ENCODE measurements around the gene RASGEF1C.

The RASGEF1C gene

DNA sequence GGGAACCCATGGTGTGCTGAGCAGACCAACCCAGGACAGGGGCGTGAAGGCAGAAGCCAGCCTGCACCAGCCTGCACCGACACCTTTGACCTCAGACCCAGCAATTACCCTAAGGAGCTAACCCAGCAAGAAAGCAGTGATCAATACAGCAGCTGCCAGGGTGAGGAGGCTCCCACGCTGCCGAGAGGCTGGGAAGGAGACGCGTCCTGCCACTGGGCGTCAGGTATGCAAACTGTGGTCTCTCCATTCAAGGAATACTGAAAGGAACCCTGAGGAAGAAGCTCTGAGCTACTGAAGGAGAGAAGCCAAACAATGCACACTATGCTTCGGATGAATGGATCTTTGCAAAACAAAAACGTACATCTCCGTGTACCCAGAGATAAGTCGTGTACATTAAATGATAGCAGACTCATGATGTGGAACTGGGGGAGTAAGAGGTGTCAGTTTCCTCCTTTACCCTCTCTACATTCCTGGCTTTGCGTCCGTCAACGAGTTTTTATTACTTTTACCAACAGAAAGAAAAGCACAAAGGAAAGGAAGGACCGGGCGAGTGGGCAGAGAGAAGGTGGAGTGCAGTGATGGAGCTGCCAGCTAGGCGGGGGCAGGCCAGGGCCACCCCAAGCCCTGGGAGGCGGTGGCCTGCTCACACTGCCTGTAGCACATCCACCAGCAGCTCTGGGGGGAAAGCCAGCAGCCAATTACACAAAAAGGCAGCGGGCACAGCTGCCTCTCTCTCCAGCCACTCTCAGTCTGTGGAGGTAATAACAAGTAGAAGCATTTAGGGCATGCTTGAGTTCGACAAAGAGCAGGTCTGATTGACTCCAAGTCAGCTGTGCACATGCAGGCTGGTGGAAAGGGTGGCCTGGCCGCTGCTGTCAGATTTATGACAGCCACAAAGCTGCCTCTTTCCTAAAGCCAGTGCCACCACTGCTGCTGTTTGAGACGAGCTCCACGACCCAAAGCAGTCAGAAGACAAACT, 29.3 kb downstream of the RASGEF1C start:
- DNase-seq = no peak

DNA sequence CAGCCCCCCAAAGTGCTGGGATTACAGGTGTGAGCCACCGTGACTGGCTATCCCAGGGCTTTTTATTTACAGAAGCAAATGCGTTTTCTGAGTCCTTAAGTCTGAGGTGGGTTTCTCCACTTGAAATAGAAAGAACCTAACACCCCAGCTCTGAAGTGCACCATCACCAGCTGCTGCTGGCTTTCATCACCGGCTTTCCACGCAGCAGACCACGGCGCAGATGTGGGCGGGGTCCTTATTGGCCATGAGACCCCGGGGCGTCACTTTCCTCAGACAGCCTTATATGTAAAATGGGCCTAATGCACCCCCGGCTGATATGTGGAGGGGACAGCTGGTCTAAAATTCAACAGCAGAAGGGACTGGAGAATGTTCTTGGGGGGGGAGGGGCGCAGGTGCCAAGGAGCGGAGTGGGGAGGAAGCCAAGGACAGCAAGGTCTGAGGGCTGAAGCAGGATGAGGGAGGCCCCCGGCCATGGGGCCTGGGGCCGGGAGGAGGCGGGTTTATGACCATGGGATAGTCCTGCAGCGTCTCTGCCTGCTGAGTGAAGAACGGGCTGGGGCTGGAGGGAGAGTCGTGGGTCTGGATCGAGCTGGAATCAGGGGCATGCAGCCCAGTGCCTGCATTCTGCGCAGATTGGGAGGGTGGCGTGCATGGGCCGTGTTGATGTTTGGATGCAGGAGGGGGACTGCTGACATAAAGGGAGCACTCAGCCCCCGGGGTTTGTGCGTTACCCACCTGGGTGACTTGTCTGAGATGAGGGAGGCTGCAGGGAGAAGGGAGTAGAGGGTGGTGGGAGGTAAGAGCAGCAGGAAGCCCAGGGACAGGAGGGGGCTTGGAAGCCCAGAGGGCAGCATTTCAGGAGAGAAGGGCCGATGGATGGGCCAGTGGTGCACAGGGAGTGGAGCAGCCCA, 30.2 kb downstream of the RASGEF1C start:
- no peak for DNase-seq

DNA sequence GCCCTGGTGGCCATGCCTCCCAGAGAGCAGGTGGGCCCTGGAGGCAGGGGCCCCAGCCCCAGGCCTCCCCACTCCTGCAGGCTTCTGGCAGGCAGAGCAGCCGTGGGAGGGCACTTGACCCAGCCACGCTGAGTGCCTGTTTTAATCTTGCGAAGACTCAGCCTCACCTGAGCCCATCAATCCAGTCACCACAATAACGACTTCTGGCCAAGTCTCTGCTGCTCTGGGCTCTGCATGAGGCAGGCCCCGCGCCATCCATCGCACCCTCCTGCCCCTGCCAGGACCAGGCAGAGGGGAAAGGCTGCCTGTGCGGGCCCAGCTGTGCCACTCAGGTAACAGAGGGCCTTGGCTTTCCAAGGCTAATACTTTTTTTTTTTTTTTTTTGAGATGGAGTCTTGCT, 32.8 kb downstream of the RASGEF1C start:
- DNase-seq = no peak

DNA sequence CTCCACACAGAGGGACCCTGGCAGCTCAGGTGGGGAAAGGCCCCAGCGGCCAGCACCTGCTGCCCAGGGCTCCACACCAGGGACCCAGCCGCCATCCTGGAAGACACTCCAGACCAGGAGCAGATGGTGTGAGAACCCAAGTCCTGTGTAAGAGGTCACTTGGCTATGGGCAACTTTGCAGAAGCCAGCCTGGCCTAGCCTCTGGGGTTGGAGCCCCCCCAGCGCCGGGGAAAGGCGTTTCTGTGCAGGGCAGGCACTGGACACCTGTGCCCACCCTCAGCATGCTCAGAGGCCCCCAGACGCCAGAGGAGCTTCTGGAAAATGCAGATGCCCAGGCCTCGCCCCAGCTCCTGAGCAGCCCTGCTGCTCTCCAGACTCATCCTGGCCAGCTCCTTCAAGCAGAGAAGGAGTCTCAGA, 34.0 kb downstream of the RASGEF1C start:
- DNase-seq = no peak

DNA sequence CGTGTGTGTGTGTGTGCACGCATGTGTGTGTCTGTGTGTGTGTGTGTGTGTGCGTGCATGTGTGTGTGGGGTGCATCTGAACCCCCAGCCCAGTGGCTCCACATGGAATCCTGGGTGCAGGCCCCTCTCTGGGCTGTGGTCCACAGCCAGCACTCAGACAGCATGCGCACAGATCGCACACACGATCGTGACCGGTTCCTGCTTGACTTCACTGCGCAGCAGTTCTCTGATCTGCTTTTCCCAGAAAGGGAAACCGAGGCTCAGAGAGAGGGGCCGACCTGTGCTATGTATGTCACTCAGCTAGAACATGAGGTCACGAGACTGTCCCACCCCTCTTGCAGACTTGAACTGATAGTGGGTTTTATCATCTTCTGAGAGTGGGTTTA, 34.4 kb downstream of the RASGEF1C start:
- DNase-seq = no peak

DNA sequence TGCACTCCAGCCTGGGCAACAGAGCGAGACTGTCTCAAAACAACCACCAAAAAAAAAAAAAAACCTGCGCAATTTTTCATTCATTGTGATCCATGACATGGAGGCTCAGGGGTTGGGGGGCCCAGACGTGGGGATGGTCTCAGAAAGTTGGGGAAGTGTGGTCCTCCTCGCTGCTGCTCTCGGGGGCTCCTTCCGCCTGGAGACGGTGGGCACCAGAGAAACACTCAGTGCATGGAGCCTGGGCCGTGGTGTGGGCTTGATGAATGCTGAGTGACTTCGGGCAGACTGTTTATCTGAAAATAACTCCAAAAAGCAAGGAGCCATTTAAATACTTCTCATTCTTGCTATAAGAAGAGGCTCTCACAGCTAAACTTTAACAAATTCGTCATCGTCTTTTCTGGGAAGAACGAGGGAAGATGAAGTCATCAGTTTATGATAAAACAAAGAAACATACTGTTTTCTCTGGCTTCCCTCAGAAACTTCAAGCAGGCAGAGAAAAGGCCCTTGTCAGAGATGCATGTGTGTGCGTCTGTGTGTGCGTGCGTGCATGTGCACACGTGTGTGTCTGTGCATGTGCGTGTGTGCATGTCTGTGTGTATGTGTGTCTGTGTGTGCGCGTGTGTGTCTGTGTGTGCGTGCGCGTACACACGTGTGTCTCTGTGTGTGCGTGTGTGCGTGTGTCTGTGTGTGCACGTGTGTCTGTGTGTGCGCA, 35.0 kb downstream of the RASGEF1C start:
- no peak for DNase-seq

DNA sequence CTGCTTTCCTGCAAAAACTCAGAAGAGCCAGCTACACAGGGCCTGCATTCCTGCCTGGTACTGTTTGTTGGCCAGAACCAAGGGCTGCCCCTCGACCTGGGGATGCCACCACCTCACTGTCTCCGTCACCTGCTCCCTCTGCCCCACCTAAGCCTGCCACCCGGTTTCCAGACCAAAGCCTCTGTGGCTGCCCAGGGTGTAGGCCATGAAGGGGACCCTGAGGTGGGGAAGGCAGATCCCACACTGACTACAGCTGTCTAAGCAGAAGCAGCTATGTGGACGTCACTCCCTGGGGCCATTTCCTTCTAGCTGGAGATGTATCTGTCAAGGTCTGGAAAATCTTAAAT, 35.8 kb downstream of the RASGEF1C start:
- no peak for DNase-seq

DNA sequence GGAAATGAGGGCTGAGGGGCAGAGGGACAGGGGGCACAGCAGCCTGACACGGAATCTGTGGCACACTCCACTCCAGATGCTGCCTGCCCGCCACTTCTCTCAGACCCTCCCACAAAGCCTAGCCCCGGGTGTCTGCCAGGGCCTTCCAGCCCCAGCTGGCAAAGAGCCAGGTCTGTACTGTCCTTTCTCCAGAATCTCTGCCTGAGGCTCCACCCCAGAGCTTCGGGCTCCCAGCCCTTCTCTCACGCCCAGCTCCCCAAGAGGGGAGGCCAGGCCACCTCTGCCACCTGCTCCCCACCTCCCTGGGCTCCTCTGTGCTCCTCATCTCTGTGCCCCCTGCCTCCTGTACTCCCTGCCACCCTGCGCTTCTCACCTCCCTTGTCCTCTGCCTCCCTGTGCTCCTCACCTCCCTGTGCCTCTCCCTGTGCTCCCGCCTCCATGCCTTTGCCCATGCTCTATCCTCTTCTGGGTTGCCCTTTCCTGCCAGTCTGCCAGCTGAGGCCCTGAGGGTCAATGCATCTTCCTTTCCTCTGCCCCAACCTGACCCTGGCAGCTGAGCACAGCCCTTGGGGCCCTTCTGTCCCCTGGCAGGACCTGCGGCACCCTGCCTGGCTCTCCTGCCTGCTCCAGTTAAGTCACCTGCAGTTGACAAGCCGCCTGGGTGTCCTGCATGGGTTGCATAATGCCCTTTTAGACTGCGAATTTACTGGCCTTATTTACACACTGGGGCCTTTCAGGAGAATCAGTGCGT, 36.4 kb downstream of the RASGEF1C start:
- DNase-seq = no peak

DNA sequence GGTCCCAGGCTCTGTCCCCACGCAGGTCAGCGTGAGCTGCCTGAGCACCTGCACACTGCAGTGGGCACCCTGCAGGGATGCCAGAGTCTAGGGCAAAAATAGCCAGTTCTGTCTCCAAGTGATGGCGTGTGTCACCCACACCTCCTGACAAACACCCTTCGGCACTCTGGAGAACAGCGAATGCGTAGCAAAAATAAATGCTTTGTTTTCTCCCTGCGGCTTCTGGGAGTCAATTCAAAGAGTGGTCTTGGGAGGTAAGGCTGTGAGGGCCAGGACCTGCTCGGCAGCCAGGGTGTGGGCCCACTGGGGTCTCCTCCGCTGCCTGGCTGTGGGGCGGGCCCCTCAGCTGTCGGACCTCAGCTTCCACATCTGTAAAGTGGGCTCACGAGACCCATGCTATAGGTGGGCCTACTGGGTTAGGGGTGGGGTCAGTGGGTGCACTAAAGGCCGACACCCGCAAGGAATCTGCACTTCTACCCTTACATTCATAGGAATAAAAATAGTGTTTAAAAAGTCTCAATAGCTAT, 37.4 kb downstream of the RASGEF1C start:
- DNase-seq = no peak

DNA sequence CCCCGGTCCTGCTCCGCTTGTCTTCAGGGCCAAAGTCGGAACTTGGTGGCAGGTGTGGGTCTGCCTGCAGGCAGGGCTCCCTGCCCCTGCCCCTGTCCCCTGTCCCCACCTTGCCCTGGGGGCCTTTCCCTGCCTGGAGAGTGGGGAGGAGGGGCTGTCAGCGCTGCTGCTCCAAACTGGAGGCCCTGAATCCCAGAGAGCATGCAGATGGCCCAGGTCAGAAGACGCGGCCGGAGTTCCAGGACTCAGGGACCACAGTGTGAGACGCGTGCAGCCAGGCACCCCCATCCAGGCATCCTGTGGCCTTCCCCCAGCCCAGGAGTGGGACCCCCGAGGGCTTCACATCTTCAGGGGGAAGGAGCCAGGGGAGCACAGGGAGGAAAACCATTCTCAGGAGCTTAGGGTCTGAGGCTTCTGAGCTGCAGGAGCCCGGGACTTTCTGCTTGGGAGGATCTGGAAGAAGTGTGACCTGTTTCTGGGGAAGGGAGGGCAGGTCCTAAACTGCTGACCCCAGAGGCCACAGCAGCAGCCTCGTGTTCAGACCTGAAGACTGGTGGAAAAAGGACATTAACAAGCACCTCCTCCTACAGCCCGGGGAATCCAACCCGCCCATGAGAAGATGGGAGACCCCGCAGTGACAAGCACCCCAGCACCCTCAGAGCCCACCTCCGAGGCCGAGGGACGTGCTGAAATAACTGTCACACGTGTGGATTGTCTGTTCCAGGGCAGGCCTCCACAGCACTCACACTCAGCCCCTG, 38.0 kb downstream of the RASGEF1C start:
- no peak for DNase-seq

DNA sequence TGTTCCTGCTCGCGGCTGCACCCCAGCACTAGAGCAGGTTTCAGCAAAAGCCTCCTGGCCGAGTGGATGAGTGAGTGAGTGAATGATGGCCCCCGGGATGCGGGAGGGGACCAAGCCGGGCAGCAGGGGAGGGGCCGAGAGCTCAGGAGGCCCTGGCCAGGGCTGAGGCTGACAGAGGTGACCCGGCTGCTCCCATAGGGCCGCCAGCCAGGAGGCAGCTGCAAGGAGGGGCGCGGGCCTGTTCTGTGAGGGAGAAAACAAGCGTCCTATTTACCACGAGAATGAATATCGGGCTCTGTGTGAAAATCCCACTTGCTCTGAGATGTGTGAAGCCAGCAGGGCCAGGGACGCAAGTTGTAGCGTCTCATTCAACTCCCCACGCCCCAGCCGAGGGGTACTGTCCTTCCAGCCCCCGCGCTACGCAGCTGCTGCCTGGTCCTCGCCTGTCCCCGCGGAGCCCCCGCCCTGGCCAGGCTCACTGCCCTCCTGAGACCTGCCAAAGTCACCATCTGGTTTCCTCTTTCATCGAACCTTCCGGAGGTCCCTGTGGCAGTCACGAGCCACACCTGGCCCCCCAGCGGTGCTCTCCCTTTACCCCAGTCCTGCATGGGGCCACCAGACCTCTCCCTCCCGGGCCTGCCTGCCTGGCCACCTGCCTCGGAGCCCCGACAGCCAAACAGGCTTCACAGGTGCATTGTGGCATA, 38.8 kb downstream of the RASGEF1C start:
- DNase-seq = no peak

DNA sequence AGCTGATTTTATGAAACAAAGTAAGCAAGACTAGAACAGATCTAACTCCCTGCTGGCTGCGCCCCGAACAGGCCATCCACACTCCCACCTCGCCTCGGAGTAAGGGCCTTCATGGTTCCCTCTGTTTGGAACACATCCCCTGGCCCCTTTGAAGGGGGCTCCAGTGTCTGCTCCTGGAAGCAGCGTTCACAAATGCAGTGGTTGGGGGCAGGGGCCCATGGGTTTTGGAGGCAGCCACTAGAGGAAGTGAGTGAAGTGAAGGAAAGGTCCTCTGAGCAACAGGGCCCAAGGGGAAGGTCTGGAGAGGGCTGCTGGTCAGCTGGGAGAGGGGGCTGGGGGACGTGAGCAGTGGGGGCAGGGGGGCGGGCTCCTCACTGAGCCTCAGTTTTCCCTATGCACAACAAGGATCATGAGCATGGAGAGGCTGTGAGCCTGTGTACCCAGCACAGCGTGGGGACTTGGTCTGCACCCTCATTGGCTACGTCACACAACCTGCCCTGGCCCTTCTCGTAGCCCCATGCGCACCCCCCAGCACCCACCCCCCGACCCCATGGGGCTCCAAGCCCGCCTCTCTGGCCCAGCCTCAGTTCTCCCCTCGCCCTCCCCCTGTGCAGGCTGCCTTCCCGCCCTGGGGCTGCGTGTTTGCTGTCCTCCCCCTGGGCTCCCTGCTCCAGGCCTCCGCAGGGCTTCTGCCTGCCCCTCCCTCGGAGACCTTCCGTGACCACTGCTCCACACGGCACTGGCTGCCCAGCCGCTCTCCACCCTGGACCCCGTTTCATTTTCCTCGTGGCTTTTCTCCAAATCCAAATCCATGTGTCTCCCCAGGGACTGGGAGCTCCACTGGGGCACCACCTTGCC, 39.5 kb downstream of the RASGEF1C start:
- no peak for DNase-seq

DNA sequence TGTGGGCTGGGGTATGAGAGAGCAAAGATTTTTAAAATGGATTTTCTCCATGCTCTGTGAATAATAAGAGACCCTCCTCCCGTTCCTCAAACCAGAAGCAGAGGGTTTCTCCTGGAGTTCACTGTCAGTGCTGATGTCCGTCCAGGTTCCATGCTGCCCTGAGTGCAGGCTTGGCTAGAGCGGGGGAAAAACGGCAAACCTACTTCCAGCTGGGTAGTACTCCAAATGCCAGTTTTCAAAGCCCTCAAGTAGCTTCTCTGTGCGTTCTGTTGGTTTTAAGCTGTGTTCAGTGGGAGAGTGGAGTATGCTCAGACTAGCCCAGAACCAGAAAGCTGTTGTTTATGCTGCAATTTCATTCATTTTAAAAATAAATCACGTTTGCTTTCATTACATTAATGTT, 40.3 kb downstream of the RASGEF1C start:
- DNase-seq = no peak

DNA sequence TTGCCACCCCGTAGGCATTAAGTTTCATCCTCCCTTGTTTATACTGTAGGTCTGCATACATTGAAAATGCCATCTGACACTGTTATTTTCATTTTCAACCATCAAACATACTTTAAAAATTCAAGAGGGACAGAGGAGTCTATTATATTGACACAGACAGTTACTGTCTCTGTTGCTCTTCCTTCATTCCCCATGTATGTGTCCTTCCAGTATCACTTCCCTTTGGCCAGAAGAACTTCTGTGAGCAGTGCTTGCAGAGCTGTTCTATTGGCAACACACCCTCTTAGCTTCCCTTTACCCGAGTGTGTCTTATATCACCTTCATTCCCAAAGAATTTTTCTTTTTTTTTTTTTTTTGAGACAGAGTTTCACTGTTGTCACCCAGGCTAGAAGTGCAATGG, 42.8 kb downstream of the RASGEF1C start:
- no peak for DNase-seq

DNA sequence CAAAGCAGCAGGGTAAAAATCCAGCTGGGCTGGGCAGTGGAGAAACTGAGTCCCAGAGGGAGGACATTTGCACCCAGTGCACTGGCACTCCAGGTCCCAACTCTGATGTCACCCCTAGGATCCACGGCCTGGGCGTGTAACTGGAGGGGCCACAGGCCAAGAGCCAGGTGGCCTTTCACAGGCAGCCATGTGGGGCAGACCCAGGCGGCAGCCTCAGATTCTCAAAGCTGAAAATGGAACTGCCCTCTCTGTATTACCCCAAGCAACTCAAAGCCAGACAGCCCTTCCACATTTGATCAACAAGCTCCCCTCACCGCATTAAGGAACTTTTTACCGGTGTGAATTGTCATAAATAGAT, 46.7 kb downstream of the RASGEF1C start:
- DNase-seq = no peak

DNA sequence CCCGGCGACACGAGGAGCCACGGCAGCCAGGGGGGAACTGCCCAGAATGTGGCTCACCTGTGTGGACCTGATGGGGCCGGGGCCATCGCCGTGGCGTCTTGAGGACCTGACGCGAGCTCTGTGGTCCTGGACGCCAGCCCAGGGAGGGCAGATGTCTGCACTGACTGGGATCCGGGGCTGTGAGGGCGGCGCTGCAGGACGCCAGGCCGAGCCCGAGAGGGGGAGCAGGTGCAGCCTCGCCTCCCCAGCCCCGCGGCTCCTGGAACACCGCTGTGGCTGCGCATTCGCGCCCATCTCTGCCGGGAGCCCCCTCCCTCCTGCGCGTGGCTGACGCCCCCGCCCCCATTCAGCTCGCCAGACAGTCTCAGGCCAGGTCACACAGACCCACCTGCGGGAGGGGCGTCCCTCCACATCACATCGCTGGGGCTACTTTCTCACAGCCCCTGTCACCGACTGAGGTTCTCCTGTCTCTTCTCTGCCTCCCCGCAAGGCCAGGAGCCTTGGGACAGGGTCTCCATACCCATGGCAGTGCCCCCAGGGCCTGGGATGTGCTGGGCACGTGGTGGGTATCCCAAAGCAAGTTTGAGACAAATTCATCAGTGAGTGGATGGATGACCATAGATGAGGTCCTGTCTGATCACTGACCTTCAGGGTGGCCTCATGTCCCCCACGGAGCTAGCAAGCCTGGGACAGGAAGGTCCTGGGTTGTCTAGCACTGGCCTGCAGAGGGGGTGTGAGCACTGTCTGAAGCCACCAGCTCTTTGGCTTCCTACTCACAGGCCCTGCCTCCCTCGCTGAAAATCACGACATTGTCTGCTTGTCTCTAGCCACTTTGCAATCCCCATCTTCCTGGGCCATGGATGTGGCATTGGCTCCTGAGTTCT, 47.3 kb downstream of the RASGEF1C start:
- no peak for DNase-seq

DNA sequence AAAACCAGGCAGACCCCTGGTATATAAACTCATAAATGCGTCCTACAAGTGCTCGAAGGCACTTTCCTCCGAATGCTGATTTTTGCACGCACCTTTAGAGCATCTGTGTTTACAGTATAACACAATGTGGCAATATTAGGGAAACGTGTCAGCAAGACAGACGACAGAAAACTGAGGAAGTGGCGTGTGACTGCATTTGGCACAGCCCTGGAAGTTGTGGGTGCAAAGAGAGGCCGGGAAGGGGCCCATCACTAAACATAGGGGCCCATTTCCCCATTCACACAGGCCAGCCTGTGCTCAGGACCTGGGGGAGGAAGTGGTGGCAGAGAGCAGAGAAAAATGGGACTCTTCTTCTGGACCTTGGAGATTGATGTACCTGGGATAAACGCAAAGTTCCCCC, 48.2 kb downstream of the RASGEF1C start:
- no peak for DNase-seq

DNA sequence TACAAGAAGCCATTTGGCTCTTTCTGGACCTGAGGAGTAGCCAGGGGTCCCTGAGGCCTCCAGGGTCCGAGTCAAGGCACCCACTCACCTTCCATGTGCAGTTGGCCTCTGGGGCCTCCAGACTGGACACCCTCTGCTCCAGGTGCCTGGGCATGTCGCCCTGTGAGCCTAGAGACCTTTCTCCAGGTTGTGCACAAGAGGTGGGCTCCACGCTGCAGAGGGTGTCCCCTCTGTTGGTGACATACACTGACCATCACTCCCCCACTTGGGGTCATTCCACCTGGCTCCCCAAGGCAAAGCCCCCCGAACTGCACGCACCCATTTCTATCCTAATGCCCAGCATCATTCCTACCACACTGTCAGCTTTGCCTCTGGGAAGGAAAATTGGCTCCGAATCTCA, 48.8 kb downstream of the RASGEF1C start:
- DNase-seq = no peak

DNA sequence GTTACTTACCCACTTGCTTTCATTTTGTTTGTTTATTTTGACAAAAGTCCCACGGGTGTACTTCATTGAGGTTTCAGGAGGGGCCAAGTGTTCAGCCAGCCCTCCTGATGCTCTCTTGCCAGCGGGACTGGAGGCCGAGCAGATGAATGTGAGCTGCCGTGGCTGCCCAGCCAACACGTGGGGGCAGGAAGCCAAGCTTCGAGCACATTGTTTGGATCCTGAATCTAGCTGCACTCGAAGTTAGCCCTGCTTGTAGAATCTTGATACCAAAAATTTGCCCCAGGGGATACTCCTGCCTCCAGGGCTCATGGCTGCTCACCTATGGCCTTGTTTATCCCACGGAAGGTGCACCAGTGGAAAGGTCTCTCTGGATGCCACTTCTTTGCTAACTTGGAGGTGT, 49.3 kb downstream of the RASGEF1C start:
- DNase-seq = no peak

Data from activated CD8-positive, alpha-beta memory T cell treated with anti-CD3 and anti-CD28 coated beads, Interleukin-2, amount 50 U/mL, for 4 hours (primary cell).